DOHH2 (cell line): ENCODE results near the gene BCL3.

ENCODE experiments used
- H3F3A ChIP-seq: fragments of 200-600 bp; sonication (generic), shearing (Covaris generic); 2 replicates; pipeline ENCODE4 v1.6.0; 2016; ENCODE audit warnings: antibody characterized with exemption, mild to moderate bottlenecking; ENCODE audit not compliant: control insufficient read depth, insufficient read depth
- H3K27ac ChIP-seq: fragments of 200-600 bp; sonication (generic); 2 replicates; pipeline ENCODE4 v1.5.1; 2014; ENCODE audit warnings: low read depth, mild to moderate bottlenecking, low read length, moderate library complexity
- H3K27me3 ChIP-seq: fragments of 200-600 bp; sonication (generic); 2 replicates; pipeline ENCODE4 v1.6.1; 2014; ENCODE audit warnings: mild to moderate bottlenecking, low read length, mixed read lengths; ENCODE audit not compliant: control insufficient read depth
- H3K36me3 ChIP-seq: fragments of 200-600 bp; sonication (generic); 2 replicates; pipeline ENCODE4 v1.6.1; 2014; ENCODE audit warnings: mild to moderate bottlenecking, low read length, moderate library complexity, mixed read lengths; ENCODE audit not compliant: control insufficient read depth
- H3K4me1 ChIP-seq: fragments of 200-600 bp; sonication (generic); 2 replicates; pipeline ENCODE4 v1.6.1; 2014; ENCODE audit warnings: mild to moderate bottlenecking, low read length, mixed read lengths; ENCODE audit not compliant: control insufficient read depth
- H3K4me2 ChIP-seq: fragments of 200-600 bp; sonication (generic); 2 replicates; pipeline ENCODE4 v1.6.0; 2014; ENCODE audit warnings: mild to moderate bottlenecking, low read length, moderate library complexity
- H3K4me3 ChIP-seq: fragments of 200-600 bp; sonication (generic); 2 replicates; pipeline ENCODE4 v1.5.1; 2014; ENCODE audit warnings: mild to moderate bottlenecking, low read length, mixed read lengths
- H3K79me2 ChIP-seq: fragments of 200-600 bp; sonication (generic); 2 replicates; pipeline ENCODE4 v1.6.1; 2014; ENCODE audit warnings: mild to moderate bottlenecking, low read length, mixed read lengths; ENCODE audit not compliant: control insufficient read depth
- H3K9me2 ChIP-seq: fragments of 200-600 bp; sonication (generic); replicated peaks from 2 replicates; pipeline ENCODE4 v1.6.1; 2014; ENCODE audit warnings: mild to moderate bottlenecking, low read length, mixed read lengths; ENCODE audit not compliant: control insufficient read depth
- H3K9me3 ChIP-seq: fragments of 200-600 bp; sonication (generic); 2 replicates; pipeline ENCODE4 v1.6.1; 2014; ENCODE audit warnings: antibody characterized with exemption, low read length, mixed read lengths; ENCODE audit not compliant: control insufficient read depth, insufficient read depth
- H4K20me1 ChIP-seq: fragments of 200-600 bp; sonication (generic); 2 replicates; pipeline ENCODE4 v1.6.0; 2014; ENCODE audit warnings: low read depth, mild to moderate bottlenecking, antibody characterized with exemption, low read length, moderate library complexity; ENCODE audit not compliant: control insufficient read depth, insufficient read depth
- EZH2phosphoT487 ChIP-seq: fragments of 200-600 bp; sonication (generic); IDR thresholded peaks from 2 replicates; pipeline ENCODE4 v1.6.1; 2017; ENCODE audit warnings: borderline replicate concordance, mild to moderate bottlenecking, antibody characterized with exemption, low read length, moderate library complexity, mixed read lengths
- TF ChIP-seq, protein P1 (sequence below): fragments of 200-600 bp; sonication (generic); IDR thresholded peaks from one replicate; pipeline ENCODE4 v1.5.1; 2014; ENCODE audit warnings: antibody characterized with exemption, mild to moderate bottlenecking, low read depth, low read length; ENCODE audit not compliant: poor library complexity, severe bottlenecking

BCL3 gene

DNA sequence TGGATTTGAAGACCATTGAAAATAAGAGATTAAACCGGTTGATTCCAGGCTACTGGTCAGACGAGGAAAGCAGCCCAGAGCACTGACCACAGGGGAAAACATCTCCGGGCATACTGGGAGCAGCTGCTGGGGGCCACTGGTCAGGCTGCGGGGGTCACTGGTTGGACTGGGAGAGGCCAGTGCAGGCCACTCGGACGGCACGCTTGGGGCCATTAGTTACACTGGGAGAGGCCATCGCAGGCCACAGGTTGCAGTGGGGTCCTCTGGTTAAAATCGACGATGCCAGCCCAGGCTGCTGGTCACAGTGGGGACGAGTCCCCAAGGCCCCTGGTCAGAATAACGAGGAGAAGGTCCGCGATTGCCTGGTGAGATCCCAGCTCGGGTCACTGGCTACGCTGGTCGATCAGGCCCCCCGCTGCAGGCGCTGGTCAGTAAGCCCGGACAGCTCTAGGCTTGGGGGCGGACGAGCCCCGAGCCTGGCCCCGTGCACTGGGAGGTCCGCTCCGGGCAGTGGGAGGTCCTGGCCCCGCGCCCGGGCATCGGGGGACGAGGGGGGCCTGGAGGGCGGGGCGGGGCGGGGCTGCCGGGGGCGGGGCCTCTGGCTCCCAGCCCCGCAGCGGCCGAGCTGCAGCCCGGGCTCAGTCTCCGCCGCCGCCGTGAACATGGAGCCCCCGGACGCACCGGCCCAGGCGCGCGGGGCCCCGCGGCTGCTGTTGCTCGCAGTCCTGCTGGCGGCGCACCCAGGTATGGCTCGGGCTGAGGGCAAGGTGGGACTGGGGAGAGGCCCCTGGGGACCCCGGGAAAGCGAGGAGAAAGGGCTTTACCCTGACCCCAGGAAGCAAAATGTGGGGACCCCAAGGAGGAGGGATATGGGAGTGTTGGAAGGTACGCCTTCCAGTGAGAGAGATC is 60.2 kb downstream of the BCL3 start, which contains the start of gene BCAM:
Gene BCAM, plus strand, starts transcription at position 641 of the 909 bp plus-strand sequence. Its CDS starts 22 bp downstream, at position 663.
- peaks cover 4% of the 10 kb centered on the region; the same call in 1 of the 2 replicates for H3K27me3 ChIP-seq
- no peak within 1 kb of the TSS for H3K4me2 ChIP-seq
- no peaks in the 10 kb centered on the region for H4K20me1 ChIP-seq
- H3K9me3 ChIP-seq: no peaks in the 10 kb centered on the region
- no peaks in the 10 kb centered on the region for H3F3A ChIP-seq
- TF ChIP-seq, protein P1, sequence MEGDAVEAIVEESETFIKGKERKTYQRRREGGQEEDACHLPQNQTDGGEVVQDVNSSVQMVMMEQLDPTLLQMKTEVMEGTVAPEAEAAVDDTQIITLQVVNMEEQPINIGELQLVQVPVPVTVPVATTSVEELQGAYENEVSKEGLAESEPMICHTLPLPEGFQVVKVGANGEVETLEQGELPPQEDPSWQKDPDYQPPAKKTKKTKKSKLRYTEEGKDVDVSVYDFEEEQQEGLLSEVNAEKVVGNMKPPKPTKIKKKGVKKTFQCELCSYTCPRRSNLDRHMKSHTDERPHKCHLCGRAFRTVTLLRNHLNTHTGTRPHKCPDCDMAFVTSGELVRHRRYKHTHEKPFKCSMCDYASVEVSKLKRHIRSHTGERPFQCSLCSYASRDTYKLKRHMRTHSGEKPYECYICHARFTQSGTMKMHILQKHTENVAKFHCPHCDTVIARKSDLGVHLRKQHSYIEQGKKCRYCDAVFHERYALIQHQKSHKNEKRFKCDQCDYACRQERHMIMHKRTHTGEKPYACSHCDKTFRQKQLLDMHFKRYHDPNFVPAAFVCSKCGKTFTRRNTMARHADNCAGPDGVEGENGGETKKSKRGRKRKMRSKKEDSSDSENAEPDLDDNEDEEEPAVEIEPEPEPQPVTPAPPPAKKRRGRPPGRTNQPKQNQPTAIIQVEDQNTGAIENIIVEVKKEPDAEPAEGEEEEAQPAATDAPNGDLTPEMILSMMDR: no peak
- no peak for TF ChIP-seq EZH2phosphoT487
- no peaks in the 10 kb centered on the region for H3K4me1 ChIP-seq
- no peaks in the 10 kb centered on the region for H3K79me2 ChIP-seq
- H3K9me2 ChIP-seq: no peaks in the 10 kb centered on the region
- no peak within 1 kb of the TSS for H3K27ac ChIP-seq
- H3K4me3 ChIP-seq: no peak within 1 kb of the TSS
- H3K36me3 ChIP-seq: no peaks in the 10 kb centered on the region
